Smooth muscle cell (in vitro differentiated cells): ENCODE data around the gene ATP7B. TPM values are rescaled to one million over a fixed set of nuclear protein-coding genes. Genes with fewer than 3 reads are reported as not detected.

Source experiments
- DNase-seq: peaks from one replicate; lab custom pipeline; 2025; ENCODE audit not compliant: unreplicated experiment; lab: John Stamatoyannopoulos, UW
- H2AFZ ChIP-seq: fragments of 200-600 bp; sonication (generic); 2 replicates; pipeline ENCODE4 v1.6.0; 2016; ENCODE audit warnings: antibody characterized with exemption, low read depth, mild to moderate bottlenecking
- H3F3A ChIP-seq: fragments of 200-600 bp; sonication (generic); 2 replicates; pipeline ENCODE4 v1.6.0; 2017; ENCODE audit warnings: antibody characterized with exemption, low read depth
- H3K27ac ChIP-seq: fragments of 200-600 bp; sonication (generic); 2 replicates; pipeline ENCODE4 v1.5.1; 2016; ENCODE audit warnings: low read depth, mild to moderate bottlenecking
- H3K27me3 ChIP-seq: fragments of 200-600 bp; sonication (generic); 2 replicates; pipeline ENCODE4 v1.6.1; 2016; ENCODE audit warnings: low read depth, mild to moderate bottlenecking
- H3K36me3 ChIP-seq: fragments of 200-600 bp; sonication (generic); 2 replicates; pipeline ENCODE4 v1.5.1; 2016; ENCODE audit warnings: low read depth
- H3K4me1 ChIP-seq: fragments of 200-600 bp; sonication (generic); 2 replicates; pipeline ENCODE4 v1.5.1; 2016; ENCODE audit warnings: low read depth
- H3K4me2 ChIP-seq: fragments of 200-600 bp; sonication (generic); 2 replicates; pipeline ENCODE4 v1.6.0; 2016; ENCODE audit warnings: mild to moderate bottlenecking
- H3K4me3 ChIP-seq: fragments of 200-600 bp; sonication (generic); 2 replicates; pipeline ENCODE4 v1.5.1; 2016; ENCODE audit warnings: mild to moderate bottlenecking
- H3K79me2 ChIP-seq: fragments of 200-600 bp; sonication (generic); 2 replicates; pipeline ENCODE4 v1.6.0; 2016; ENCODE audit warnings: low read depth, mild to moderate bottlenecking
- H3K9ac ChIP-seq: fragments of 200-600 bp; sonication (generic); 2 replicates; pipeline ENCODE4 v1.6.0; 2016; ENCODE audit warnings: low read depth
- H3K9me3 ChIP-seq: fragments of 200-600 bp; sonication (generic); replicated peaks from 2 replicates; pipeline ENCODE4 v1.5.1; 2016; ENCODE audit warnings: low read depth
- H4K20me1 ChIP-seq: fragments of 200-600 bp; sonication (generic); 2 replicates; pipeline ENCODE4 v1.6.0; 2016; ENCODE audit warnings: low read depth
- CTCF ChIP-seq: fragments of 200-600 bp; sonication (generic); IDR thresholded peaks from 2 replicates; pipeline ENCODE4 v1.5.1; 2017; ENCODE audit warnings: borderline replicate concordance, mild to moderate bottlenecking, antibody characterized with exemption; ENCODE audit not compliant: insufficient read depth, poor library complexity, severe bottlenecking
- WGBS: methylation state at CpG from one replicate; pipeline ENCODE4 v1.1.7; 2016; ENCODE audit warnings: low lambda C conversion rate; 5-methylcytosine and 5-hydroxymethylcytosine counted together
- polyA plus RNA-seq: library from polyadenylated mRNA; unstranded; fragments of >200 nt; fragmentation: Nextera tagmentation; extraction: Ambion mirVana; gene quantifications from 2 replicates; pipeline ENCODE4 v1.2.1, GENCODE V29; 2016
- total RNA-seq: library from RNA; depleted of rRNA; stranded (reverse); fragments of >200 nt; gene quantifications from 2 replicates; pipeline ENCODE4 v1.2.3, GENCODE V29; 2014

Gene ATP7B
- total and polyA plus RNA-seq, 2 experiments from 2014 or later = 10.0 to 23.5 TPM

- H3K4me2 ChIP-seq = no peak overlapping the region
- H3K27ac ChIP-seq = no peak overlapping the region
- H3K36me3 ChIP-seq = no peaks in the 10 kb centered on the region
- WGBS = 54% methylated on average over 3 of the region's 4 CpGs
- DNase-seq = no peak
- H4K20me1 ChIP-seq = peaks cover 44% of the 10 kb centered on the region
- peaks cover 16% of the 10 kb centered on the region for H3K4me1 ChIP-seq
- H3K4me3 ChIP-seq = no peak overlapping the region
- H2AFZ ChIP-seq = no peak overlapping the region
- H3K9ac ChIP-seq = no peak overlapping the region
- H3K79me2 ChIP-seq = peaks cover 94% of the 10 kb centered on the region
- TF ChIP-seq CTCF = no peak
- no peaks in the 10 kb centered on the region for H3F3A ChIP-seq
- no peaks in the 10 kb centered on the region for H3K27me3 ChIP-seq
- no peaks in the 10 kb centered on the region for H3K9me3 ChIP-seq
Measured at GRCh38 chr13:52002361-52002760, 8.9 kb downstream of the ATP7B start.

GRCh38 chr13:52001120-52001731 lies 10.0 kb downstream of the ATP7B start:
- no peaks in the 10 kb centered on the region for H3K27me3 ChIP-seq
- WGBS = 71% methylated on average over 3 of the region's 3 CpGs
- DNase-seq = no peak
- H3K4me1 ChIP-seq = peaks cover 21% of the 10 kb centered on the region
- no peak overlapping the region for H3K9ac ChIP-seq
- no peak overlapping the region for H3K4me2 ChIP-seq
- peaks cover 92% of the 10 kb centered on the region for H3K79me2 ChIP-seq
- TF ChIP-seq CTCF = peak; percentile 64
- no peak overlapping the region for H3K4me3 ChIP-seq
- H4K20me1 ChIP-seq = peaks cover 56% of the 10 kb centered on the region
- H3K27ac ChIP-seq = no peak overlapping the region
- H2AFZ ChIP-seq = no peak overlapping the region
- no peaks in the 10 kb centered on the region for H3F3A ChIP-seq
- H3K36me3 ChIP-seq = no peaks in the 10 kb centered on the region
- no peaks in the 10 kb centered on the region for H3K9me3 ChIP-seq

- Histone ChIP-seq H3K27me3 (no peaks in the 10 kb centered on the region), H3K4me3 (no peak overlapping the region), H3K79me2 (peaks cover 92% of the 10 kb centered on the region), H3K27ac (no peak overlapping the region), H3K9me3 (no peaks in the 10 kb centered on the region), H3K36me3 (no peaks in the 10 kb centered on the region), H3K9ac (no peak overlapping the region), H2AFZ (no peak overlapping the region), H3K4me1 (peaks cover 28% of the 10 kb centered on the region), H4K20me1 (peaks cover 69% of the 10 kb centered on the region), H3F3A (no peaks in the 10 kb centered on the region), H3K4me2 (peak overlapping the region; percentile 64)
- TF ChIP-seq CTCF = no peak
- 90% methylated on average over 1 of the region's 1 CpG for WGBS
- no peak for DNase-seq
Measured at GRCh38 chr13:51999921-52000320, 11.3 kb downstream of the ATP7B start.

- no peaks in the 10 kb centered on the region for H3K27me3 ChIP-seq
- no peak overlapping the region for H3K9ac ChIP-seq
- H3K9me3 ChIP-seq = no peaks in the 10 kb centered on the region
- H3K27ac ChIP-seq = no peak overlapping the region
- H3K4me2 ChIP-seq = peak overlapping the region; percentile 64
- H3K36me3 ChIP-seq = no peaks in the 10 kb centered on the region
- WGBS = 79% methylated on average over 13 of the region's 13 CpGs
- peaks cover 93% of the 10 kb centered on the region for H3K79me2 ChIP-seq
- H4K20me1 ChIP-seq = peaks cover 73% of the 10 kb centered on the region
- DNase-seq = no peak
- no peak overlapping the region for H3K4me3 ChIP-seq
- H3K4me1 ChIP-seq = peaks cover 28% of the 10 kb centered on the region
- no peak for TF ChIP-seq CTCF
- no peaks in the 10 kb centered on the region for H3F3A ChIP-seq
- no peak overlapping the region for H2AFZ ChIP-seq
Measured at GRCh38 chr13:51999510-51999911, 11.7 kb downstream of the ATP7B start.
